T-helper 22 cell (primary cell): ENCODE measurements around the gene DCLK1.

ENCODE experiments used
- DNase-seq: peaks from one replicate; pipeline ENCODE4 v3.0.0-alpha.2; 2020; ENCODE audit warnings: low read depth

DCLK1 gene

GRCh38 chr13:36038785-36039555 lies 92.2 kb downstream of the DCLK1 start:
- no peak for DNase-seq

- no peak for DNase-seq
Observed at GRCh38 chr13:36033035-36033434, 98.1 kb downstream of the DCLK1 start.

GRCh38 chr13:36031490-36031889 lies 99.7 kb downstream of the DCLK1 start:
- DNase-seq: no peak

- no peak for DNase-seq
Observed at GRCh38 chr13:36030670-36031331, 100.4 kb downstream of the DCLK1 start.

- DNase-seq: no peak
Observed at GRCh38 chr13:36029166-36029565, 102.0 kb downstream of the DCLK1 start.

- DNase-seq: no peak
Observed at GRCh38 chr13:36028359-36029025, 102.7 kb downstream of the DCLK1 start.

- DNase-seq: no peak
Observed at GRCh38 chr13:36026531-36026930, 104.7 kb downstream of the DCLK1 start.

GRCh38 chr13:36014763-36015162 lies 116.4 kb downstream of the DCLK1 start:
- DNase-seq: no peak

GRCh38 chr13:36006894-36007675 lies 124.1 kb downstream of the DCLK1 start:
- DNase-seq: no peak

- no peak for DNase-seq
Observed at GRCh38 chr13:36006347-36006746, 124.8 kb downstream of the DCLK1 start.

- DNase-seq: no peak
Observed at GRCh38 chr13:36001561-36001960, 129.6 kb downstream of the DCLK1 start.

GRCh38 chr13:36000028-36000427 lies 131.2 kb downstream of the DCLK1 start:
- no peak for DNase-seq

GRCh38 chr13:35996360-35996759 lies 134.8 kb downstream of the DCLK1 start:
- no peak for DNase-seq

- no peak for DNase-seq
Observed at GRCh38 chr13:35995136-35995535, 136.0 kb downstream of the DCLK1 start.

- DNase-seq: no peak
Observed at GRCh38 chr13:35994131-35994966, 136.8 kb downstream of the DCLK1 start.

GRCh38 chr13:35993686-35994085 lies 137.5 kb downstream of the DCLK1 start:
- no peak for DNase-seq

GRCh38 chr13:35992964-35993363 lies 138.2 kb downstream of the DCLK1 start:
- no peak for DNase-seq

- no peak for DNase-seq
Observed at GRCh38 chr13:35990196-35990595, 141.0 kb downstream of the DCLK1 start.

- DNase-seq: no peak
Observed at GRCh38 chr13:35988648-35989081, 142.5 kb downstream of the DCLK1 start.

- DNase-seq: no peak
Observed at GRCh38 chr13:35987572-35988513, 143.3 kb downstream of the DCLK1 start.
